HG03039 (cell line): ENCODE data around the gene PIGQ.

Experiments
- ATAC-seq: cut with Tn5 transposase; IDR thresholded peaks from one replicate; pipeline ENCODE4 v1.9.1; 2021; ENCODE audit warnings: mild to moderate bottlenecking, moderate library complexity; ENCODE audit not compliant: unreplicated experiment

The PIGQ gene

DNA sequence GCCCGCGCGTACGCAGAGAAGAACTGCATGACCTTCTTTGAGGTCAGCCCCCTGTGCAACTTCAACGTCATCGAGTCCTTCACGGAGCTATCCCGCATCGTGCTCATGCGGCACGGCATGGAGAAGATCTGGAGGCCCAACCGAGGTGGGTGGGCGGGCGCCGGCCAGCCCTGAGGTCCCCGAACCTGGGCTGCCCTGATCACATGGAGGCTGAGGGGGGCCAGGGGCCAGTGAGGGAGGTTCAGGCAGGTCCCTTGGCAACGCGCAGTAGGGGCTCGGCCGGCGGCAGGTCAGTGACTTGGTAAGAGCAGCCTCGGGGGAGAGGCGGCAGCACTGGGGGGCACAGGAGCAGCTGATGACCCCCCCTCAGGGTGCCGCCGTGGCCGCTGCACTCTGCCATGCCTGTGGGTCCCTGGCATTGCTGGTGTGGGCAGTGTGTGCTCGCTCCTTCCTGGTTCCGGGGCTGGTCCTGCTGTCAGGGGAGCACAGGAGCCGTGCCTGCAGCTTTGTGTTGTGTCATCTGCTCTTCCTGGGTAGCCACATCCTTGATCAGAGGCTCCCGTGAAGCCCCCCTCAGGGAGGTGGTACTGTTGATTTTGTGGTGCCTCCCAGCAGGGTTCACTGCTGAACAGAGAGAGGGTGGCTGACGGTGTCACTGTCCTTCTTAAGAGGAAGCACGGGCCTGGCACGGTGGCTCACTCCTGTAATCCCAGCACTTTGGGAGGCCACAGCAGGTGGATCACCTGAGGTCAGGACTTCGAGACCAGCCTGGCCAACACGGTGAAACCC, 56.4 kb downstream of the PIGQ start:
- ATAC-seq = no peak

DNA sequence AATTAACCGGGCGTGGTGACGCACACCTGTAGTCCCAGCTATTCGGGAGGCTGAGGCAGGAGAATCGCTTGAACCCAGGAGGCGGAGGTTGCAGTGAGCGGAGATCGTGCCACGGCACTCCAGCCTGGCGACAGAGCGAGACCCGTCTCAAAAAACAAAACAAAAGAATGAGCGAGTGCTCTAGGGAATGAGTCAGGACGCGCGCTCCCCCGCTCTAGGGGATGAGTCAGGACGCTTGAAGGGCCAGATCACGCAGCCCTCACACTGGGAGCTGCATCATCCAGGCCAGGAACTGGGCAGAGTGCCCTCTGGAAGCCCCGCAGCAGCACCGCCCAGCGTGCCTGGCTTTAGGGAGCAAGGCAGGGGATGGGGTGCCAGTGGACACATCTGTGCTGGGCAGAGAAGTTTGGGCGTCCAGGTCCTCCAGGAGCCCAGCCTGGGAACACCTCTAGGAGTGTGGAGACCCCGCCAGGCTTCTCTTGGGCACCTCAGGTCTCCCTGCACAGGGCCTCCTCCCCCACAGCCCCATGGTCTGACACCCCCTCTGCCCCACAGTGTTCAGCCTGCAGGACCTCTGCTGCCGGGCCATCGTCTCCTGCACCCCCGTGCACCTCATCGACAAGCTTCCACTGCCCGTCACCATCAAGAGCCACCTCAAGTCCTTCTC, 57.2 kb downstream of the PIGQ start:
- ATAC-seq = no peak

DNA sequence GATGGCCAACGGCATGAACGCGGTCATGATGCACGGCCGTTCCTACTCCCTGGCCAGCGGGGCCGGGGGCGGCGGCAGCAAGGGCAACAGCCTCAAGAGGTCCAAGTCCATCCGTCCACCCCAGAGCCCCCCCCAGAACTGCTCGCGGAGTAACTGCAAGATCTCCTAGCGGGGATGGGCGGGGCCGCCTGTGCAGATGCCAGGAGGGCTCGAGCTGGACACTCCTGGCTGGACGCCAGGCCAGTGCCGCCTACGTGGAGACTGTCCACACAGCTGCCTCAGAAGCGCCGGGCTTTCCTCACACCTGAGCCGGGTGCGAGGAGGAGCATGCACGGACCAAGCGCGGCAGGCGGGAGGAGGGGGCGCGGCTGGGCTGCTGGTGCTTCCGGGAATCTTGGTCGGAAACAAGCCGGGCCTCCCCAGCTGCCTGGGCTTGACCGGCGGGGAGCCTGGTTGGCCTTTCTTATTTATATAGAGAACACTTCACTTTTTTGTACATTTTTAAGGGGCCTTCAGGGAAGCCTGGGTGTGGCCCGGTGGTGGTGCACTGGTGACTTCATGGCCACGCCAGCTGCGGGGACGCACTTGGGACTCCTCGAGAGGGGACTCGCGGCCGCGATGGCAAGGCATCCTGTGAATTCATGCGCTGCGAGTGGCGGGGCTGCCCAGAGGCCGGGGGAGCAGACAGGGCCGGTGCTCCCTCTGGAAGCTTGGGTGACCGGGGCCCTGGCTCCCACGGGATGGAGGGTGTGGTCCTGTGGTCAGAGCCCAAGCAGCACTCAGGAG, 57.9 kb downstream of the PIGQ start:
- ATAC-seq = no peak

DNA sequence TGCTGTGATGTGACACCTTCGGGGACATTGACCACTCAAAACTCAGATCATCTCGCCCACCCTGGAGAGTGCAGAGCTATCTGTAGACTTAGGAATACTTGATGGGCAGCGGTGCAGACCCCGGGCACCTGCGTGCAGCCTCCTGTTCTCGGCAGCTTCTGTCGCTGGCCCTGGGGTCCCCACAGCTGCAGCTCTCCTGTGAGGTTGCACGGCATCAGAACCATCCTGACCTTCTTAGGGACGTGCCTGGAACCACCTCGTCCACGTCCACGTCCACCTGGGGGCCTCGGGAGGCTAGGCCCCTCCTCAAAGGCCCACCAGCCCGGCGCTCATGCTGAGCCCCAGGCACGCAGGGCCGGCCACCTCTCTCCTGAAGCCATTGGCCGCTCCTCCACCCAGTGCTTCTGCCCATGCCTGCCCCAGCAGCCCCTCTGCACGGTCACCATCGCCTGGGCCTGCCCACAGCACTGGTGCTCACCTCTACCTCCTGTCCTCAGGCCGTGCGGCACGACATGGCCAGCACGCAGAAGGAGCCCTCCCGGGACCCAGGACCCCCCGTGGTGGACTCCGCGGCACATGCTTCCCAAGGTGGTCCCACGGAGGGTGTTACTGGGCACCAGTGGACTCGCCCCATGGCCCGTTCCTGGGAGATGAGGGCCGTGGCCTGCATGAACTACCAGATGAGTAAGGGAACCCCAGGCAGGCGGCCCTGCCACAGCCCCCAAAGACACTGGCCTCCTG, 58.7 kb downstream of the PIGQ start:
- ATAC-seq = no peak

DNA sequence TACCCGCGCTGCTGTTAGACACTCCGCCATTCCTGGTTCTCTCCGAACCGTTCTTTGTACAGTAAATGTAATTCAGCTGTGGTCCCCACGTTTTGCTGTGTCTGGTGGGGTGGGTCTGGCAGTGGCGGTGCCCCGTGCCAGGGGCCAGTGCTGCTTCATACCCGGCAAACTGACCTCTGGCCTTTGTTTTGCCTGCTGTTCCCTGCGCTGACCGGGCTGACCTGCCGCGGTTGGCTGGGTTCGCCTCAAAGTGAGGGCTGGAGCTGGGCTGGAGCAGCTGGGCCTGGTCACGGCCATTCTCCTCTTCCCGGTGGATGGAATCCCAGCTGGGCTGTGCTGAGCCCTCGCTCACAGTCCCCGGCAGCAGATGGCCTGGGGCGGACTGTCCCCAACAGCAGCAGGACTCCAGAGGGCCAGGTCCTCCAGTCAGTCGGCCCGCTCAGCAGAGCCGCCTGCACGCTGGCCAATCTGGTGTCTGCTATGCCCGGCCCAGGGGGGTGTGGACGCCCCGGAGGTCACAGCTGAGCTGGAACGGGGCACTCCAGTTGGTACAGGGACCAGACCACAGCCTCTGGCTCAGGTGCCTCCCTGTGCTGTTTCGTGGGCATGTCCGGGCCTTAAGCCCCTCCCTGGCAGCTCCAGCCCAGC, 59.5 kb downstream of the PIGQ start:
- ATAC-seq = no peak

DNA sequence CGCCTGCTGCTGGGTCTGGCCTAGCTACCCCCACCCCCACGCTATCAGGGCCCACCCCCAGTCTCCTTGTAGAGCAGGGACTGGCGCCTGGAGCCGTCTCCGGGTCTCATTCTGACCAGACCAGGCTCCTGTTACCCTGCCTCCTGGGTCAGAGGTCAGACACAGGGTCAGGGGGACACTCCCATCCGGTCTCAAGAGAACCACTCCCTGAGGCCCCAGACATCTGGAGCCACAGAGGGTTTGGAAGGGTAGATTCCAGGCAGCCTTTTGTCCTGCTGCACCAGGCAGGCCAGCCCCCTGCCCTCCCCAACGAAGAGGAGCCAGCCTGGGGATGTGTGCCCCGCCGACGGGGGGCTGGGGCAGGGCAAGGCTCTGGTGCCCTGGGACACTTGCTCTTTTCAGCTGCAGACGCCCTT, 60.1 kb downstream of the PIGQ start:
- no peak for ATAC-seq

DNA sequence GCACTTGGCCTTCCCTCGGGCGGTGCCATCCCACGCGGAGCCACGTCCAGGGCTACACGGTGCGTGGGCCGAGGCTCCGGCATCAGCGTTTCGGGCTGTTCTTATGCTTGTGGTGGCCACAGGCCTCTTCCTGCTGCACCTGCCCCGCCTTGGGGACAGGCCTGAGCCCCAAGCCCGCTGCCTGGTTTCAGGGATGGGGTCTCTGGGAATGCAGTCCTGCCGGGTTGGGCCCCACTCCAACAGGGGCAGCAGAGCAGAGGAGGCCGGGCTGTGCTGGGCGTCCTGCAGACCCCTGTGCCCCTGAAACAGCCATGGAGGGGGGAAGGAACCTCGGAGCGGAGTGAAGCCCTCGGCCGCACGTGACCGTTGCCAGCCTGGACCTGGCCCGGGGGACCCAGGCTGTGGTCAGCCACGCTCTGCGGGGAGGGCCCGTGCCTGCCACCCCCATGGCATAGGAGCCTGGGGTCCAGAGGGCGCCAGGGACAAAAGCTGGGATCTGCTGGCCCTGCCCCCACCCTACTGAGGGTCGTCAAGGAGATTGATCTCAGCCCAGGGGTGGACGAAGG, 60.6 kb downstream of the PIGQ start:
- ATAC-seq = no peak

DNA sequence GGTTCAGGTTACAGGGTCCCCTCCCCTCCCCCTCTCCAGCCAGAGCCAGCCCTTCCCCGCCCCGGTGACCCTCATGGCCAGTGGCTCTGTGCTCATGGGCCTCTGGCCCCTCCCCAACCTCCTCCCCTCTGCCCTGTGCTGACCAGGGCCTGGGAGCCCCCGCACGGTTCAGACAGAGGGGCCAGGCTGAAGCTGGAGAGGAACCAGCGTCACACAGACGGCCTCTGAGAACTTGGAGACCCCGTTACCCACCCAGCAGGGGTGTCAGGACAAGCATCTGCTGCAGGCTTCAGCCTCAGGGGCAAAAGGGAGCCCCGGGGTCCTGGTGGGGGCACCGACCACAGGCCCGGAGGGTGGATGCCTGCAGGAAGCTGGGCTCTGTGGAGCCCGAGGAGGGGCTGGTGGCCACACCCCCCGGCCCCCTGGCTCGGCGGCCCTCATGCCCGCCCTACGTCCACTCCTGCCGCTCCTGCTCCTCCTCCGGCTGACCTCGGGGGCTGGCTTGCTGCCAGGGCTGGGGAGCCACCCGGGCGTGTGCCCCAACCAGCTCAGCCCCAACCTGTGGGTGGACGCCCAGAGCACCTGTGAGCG, 61.1 kb downstream of the PIGQ start, which contains the start of gene WFIKKN1:
Gene WFIKKN1, plus strand, starts transcription at position 171 of the 591 bp plus-strand sequence. Its CDS starts 269 bp downstream, at position 440.
- no peak for ATAC-seq

DNA sequence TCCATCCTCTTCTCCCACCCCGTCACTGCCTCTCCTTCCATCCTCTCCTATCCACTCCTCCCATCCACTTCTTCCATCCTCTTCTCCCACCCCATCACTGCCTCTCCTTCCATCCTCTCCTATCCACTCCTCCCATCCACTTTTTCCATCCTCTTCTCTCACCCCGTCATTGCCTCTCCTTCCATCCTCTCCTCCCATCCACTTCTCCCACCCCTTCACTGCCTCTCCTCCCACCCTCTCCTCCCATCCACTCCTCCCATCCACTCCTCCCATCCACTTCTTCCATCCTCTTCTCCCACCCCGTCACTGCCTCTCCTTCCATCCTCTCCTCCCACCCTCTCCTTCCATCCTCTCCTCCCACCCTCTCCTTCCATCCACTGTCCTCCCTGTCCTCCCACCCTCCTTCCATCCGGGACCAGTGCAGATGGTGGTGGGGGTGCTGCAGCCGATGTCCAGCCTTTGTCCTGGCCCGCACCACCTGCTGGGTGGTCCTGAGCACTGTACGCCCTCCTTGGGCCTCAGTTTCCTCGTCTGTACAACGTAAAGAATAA, 62.1 kb downstream of the PIGQ start:
- no peak for ATAC-seq

DNA sequence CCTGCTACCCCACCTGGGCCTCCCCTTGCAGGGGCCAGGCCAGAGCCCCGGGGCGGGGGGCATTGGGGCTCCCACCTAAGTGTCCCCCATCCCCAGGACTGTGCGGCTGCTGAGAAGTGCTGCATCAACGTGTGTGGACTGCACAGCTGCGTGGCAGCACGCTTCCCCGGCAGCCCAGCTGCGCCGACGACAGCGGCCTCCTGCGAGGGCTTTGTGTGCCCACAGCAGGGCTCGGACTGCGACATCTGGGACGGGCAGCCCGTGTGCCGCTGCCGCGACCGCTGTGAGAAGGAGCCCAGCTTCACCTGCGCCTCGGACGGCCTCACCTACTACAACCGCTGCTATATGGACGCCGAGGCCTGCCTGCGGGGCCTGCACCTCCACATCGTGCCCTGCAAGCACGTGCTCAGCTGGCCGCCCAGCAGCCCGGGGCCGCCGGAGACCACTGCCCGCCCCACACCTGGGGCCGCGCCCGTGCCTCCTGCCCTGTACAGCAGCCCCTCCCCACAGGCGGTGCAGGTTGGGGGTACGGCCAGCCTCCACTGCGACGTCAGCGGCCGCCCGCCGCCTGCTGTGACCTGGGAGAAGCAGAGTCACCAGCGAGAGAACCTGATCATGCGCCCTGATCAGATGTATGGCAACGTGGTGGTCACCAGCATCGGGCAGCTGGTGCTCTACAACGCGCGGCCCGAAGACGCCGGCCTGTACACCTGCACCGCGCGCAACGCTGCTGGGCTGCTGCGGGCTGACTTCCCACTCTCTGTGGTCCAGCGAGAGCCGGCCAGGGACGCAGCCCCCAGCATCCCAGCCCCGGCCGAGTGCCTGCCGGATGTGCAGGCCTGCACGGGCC, 62.9 kb downstream of the PIGQ start:
- no peak for ATAC-seq

DNA sequence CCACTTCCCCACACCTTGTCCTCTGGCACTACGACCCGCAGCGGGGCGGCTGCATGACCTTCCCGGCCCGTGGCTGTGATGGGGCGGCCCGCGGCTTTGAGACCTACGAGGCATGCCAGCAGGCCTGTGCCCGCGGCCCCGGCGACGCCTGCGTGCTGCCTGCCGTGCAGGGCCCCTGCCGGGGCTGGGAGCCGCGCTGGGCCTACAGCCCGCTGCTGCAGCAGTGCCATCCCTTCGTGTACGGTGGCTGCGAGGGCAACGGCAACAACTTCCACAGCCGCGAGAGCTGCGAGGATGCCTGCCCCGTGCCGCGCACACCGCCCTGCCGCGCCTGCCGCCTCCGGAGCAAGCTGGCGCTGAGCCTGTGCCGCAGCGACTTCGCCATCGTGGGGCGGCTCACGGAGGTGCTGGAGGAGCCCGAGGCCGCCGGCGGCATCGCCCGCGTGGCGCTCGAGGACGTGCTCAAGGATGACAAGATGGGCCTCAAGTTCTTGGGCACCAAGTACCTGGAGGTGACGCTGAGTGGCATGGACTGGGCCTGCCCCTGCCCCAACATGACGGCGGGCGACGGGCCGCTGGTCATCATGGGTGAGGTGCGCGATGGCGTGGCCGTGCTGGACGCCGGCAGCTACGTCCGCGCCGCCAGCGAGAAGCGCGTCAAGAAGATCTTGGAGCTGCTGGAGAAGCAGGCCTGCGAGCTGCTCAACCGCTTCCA, 63.7 kb downstream of the PIGQ start:
- ATAC-seq = no peak
